Esophagus muscularis mucosa (tissue), 4 donors: ENCODE results near the gene CDH6.

Source experiments
- EP300 ChIP-seq: sonication (generic); formaldehyde crosslinking; IDR thresholded peaks from one replicate; pipeline ENCODE4 v1.6.1; 2017; ENCODE audit warnings: antibody characterized with exemption
- POLR2A ChIP-seq: fragments of 450-650 bp; IDR thresholded peaks from one replicate; pipeline ENCODE4 v1.6.1; 2017; ENCODE audit warnings: antibody characterized with exemption, moderate library complexity, mild to moderate bottlenecking, low read depth
- POLR2AphosphoS5 ChIP-seq, 2 donors: sonication (generic); formaldehyde crosslinking; IDR thresholded peaks; one replicate each; pipeline ENCODE4 v1.6.1; 2017; ENCODE audit warnings: antibody characterized with exemption in 2 of 2
- TF ChIP-seq, protein P1 (sequence below), 3 experiments: fragments of 200-600 bp in 2 of 3; fragments of 450-650 bp in 1 of 3; sonication (generic) in 2 of 3; IDR thresholded peaks; one replicate each; pipeline ENCODE4 v1.5.1; 2017 to 2019; ENCODE audit warnings: antibody characterized with exemption in 3 of 3, mild to moderate bottlenecking in 2 of 3, moderate library complexity in 1 of 3

GRCh38 chr5:31268686-31269085 is 75.2 kb downstream of the CDH6 start:
- TF ChIP-seq EP300 (no peak), POLR2AphosphoS5 (IDR thresholded peaks at IDR 0.05) (no peak), POLR2A (no peak)
- TF ChIP-seq, protein P1, sequence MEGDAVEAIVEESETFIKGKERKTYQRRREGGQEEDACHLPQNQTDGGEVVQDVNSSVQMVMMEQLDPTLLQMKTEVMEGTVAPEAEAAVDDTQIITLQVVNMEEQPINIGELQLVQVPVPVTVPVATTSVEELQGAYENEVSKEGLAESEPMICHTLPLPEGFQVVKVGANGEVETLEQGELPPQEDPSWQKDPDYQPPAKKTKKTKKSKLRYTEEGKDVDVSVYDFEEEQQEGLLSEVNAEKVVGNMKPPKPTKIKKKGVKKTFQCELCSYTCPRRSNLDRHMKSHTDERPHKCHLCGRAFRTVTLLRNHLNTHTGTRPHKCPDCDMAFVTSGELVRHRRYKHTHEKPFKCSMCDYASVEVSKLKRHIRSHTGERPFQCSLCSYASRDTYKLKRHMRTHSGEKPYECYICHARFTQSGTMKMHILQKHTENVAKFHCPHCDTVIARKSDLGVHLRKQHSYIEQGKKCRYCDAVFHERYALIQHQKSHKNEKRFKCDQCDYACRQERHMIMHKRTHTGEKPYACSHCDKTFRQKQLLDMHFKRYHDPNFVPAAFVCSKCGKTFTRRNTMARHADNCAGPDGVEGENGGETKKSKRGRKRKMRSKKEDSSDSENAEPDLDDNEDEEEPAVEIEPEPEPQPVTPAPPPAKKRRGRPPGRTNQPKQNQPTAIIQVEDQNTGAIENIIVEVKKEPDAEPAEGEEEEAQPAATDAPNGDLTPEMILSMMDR (IDR thresholded peaks at IDR 0.05): no peak
